ENCODE data around the gene TMEM119.
"Not testable (repeated sequence)": the region's sequence is repeated elsewhere in the genome, so short reads cannot be mapped to it uniquely, and the experiment has no call there.

Gene TMEM119

GRCh38 chr12:108581311-108582227, 16.3 kb downstream of the TMEM119 start:
- DNase-seq: no peak

DNA sequence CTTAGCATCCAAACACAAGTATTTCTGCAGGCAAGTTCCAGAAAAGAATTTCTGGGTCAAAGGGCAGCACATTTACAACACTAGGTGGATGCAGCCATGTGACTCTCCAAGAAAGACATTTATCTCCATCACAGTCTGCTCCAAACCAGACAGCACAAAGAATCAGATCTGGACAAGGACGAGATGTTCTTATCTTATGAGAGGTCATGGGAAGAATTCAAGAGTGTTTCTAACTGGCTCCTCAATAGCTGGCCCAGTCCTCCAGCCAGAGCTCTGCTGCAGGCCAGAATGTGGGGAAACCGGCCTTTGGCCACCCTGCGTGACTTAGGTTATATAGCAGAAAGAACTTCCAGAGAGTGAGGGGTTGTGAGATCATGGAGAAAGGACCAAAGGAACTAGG, 17.4 kb downstream of the TMEM119 start:
- no peak for DNase-seq

DNA sequence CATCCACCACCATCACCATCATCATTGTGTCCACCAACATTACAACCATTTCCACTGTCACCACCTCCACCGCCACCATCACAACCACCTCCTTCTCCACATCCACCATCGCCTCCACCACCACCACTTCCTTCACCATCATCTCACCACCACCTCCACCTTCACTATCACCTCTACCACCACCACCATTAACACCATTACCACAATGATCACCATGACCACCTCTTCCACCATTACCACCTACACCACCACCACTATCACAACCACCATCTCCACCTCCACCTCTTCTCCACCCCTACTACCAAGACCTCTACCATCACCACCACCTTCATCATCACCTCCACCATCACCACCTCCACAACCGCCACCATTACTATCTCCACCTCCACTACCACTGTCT, 19.1 kb downstream of the TMEM119 start:
- no peak for DNase-seq

- DNase-seq: no peak
Measured at GRCh38 chr12:108578264-108578663, 19.6 kb downstream of the TMEM119 start.

- DNase-seq: no peak
Measured at GRCh38 chr12:108577458-108577857, 20.4 kb downstream of the TMEM119 start.

- no peak for DNase-seq
Measured at GRCh38 chr12:108576660-108577234, 21.1 kb downstream of the TMEM119 start.

- no peak for DNase-seq
Measured at GRCh38 chr12:108575199-108575912, 22.5 kb downstream of the TMEM119 start.

DNA sequence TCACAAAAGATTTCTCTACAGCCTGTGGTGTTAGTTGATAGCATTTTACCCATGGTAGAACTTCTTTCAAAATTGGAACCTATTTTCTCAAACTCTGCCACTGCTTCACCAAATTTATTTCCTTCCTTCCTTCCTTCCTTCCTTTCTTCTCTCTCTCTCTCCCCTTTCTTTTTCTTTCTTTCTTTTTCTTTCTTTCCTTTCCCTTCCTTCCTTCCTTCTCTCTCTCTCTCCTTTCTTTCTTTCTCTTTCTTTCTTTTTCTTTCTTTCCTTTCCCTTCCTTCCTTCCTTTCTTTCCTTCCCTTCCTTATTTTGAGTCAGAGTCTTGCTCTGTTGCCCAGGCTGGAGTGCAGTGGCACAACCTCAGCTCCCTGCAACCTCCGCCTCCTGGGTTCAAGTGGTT, 23.6 kb downstream of the TMEM119 start:
- not testable (repeated sequence) for DNase-seq

DNA sequence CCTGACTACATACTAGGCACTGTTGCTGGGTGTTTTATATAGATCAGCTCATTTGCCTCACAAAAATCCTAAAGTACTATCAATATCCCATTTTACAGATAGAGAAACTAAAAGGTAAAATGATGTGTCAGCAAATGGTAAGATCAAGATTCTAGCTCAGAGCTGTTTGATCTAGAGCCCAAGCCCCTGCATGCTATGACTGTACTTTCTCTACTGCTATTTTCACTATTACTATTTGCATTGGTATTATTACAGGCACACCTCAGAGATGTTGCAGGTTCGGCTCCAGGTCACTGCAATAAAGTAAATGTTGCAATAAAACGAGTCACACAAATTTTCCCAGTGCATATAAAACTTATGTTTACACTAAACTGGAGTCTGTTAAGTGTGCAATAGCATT, 24.6 kb downstream of the TMEM119 start:
- no peak for DNase-seq

DNA sequence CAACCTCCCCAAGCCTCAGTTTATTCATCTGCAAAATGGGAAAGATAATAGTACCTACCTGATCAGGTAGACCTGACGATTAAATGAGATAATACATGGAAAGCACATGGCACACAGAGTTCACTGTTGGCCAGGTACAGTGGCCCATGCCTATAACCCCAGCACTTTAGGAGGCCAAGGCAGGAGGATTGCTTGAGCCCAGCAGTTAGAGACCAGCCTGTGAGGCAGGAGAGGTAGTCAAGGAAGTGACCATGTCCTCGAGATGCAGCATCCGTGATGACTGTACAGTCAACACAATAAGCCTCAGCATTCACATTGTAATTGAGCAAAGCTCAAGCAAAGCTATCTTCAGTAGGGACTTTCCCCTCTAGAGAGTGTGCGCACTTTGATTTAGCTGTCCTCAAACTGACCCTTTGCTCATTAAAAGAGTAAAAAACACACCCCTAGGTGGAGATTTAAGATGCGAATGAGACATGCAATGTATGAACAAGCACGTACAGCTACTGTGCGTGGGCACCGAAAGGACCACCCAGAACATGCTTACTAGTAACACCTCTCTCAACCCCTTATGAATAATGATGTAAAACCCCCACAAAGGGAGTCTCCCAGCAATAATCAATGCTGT, 25.6 kb downstream of the TMEM119 start:
- DNase-seq: no peak

DNA sequence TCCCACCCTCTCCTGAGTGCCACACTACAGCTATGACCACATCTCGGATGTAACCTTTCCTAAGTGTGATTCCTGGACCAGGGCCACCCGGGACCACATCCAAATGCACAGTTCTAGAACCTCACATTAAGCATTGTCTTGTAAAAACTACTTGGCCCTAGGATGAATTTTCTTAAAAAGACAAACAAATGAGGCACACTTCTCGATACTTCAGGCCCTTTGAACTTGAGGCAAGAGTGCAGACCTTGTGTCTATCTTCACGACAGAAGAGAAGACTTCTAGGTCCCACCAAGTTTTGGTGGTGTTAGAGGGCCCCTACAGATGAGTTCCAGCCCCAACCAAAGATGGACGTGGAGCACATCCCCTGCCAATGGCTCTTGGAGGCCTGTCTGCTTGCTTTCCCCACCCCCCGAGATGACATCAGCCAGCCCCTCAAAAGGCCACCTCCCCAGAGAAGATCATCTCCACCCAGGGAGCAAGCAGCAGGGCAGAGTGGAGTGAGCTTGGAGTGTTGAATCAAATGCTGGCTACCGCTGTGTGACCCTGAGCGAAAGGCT, 26.2 kb downstream of the TMEM119 start:
- no peak for DNase-seq

GRCh38 chr12:108570743-108571608, 26.9 kb downstream of the TMEM119 start:
- DNase-seq: no peak

DNA sequence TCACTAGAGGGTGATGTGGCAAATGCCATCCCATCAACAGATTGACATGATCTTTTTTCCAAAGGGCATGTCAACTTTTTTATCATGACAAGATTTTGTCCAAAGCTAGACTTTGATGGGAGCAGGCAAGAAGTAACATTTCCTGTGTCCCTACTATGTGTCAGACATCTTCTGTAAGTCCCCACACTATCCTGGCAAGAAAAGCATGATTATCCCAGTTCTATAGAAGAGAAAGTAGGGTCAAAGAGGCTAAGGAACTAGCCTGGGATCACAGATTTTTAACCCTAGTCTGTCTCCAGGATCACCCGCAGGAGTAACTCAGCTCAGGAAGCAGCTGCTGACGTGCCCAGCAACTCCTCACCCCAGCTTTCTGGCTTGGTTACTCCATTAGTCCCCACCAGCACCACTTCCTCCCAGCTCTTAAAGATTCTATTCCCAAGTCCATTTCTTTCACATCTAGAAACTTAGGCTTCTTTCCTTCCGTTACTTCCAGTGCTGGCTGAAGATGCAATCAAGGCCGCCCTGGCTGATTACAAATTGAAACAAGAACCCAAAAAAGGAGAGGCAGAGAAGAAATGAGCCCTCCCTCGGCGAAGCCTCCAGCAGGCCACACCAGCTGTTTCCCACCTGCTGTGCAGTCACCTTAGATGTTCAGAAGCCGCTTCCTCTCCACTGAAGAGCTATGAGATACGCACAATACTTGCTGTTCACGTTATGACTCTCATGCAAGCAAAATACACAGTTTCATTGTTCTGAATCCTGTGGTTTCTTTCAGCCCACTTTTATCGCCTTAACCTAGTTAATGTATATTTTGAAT, 29.3 kb downstream of the TMEM119 start:
- DNase-seq: no peak

- no peak for DNase-seq
Measured at GRCh38 chr12:108567406-108568337, 30.2 kb downstream of the TMEM119 start.

DNA sequence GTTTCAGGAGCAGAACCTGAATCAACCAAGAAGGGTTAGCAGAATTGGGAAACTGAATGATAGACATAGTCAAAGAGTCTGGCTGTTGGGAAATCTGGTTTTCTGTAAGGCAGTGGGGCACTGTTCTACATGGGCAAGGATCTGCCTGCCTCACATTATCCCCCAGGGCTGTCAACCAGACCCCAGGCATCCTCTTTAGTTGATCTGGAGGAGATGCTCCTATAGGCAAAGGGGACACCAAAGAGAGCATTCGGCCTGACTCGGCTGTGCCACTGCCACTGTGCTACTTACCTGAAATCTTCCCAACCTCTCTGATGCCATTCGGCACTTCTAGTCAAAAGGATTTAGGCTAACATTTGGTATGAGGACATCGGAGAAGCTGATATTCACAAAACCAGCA, 31.4 kb downstream of the TMEM119 start:
- DNase-seq: no peak

DNA sequence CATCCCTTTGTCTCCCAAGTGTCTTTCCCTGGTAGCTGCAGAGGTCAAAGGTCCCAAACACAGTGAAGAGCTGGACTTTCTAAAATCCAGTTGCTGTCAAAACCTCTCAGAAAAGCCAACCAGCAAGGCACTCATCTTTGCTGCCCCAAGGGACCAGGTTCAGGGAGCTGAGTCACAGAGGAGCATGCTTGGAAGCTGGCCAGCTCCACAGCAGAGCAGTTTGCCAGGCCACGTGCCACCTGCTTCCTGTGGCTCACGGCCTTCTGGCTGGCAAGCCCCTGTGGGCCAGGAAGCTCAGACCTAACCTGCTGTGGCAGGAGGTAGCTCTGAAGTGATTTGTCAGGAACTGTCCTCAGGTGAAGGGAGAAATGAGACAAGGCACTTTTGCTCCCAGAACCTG, 31.9 kb downstream of the TMEM119 start:
- DNase-seq: no peak

- no peak for DNase-seq
Measured at GRCh38 chr12:108565146-108565545, 32.7 kb downstream of the TMEM119 start.

DNA sequence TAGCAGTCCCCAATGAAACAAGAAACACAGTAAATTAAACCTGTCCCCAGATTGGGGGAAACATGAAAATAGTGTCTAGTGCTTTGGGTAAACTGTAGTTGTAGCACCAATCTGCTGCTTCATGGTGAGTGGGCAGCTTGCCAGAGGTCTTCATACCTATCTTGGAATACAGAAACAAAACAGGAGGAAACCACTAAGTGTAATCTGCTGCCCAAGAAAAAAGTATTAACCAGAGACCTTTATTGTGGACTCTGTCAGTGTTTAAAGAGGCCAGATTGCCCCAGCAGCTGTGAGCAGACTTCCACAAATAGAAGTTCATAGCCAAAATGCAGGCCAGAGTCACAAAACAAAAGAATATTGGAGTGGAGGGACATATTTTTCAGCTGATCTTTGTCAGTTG, 33.2 kb downstream of the TMEM119 start:
- DNase-seq: no peak

- DNase-seq: no peak
Measured at GRCh38 chr12:108563804-108564151, 34.1 kb downstream of the TMEM119 start.
